Measurements from ENCODE around the gene CFAP65.

Gene CFAP65

DNA sequence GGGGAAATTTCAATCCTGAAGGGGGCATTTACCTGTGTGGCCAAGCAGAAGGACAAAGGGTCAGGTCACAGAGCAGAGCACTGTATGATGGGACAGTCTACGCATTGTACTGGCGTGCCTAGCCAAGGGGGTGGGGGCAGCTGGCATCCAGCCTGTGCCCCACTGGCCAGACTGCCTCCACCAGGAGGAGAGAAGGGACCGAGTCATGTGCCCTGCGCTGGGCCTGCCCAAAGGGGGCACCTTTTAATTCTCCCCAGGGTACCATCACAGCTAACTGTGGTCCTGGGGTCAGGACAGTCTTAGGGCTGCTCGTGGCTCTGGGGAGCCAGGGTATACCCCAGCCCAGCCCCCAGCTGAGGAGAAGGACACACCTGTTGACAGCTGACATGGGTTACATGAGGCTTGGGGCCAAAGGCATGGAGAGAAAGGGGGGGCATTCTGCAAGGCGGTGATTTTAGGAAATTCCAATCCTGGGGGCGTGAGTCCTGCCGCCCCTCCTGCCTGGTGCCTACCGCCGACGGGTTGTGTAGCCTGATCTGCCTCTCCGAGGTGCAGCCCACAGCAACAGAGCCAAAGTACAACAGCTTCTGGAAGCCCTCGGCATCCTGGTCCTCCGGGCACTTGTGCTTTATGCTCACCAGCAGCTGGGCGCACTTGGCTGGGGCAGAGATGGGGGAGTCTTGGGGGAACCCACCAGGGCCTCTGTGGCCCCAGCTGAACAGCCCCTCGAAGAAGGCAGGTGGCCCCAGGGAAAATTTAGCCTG, 11.0 kb downstream of the CFAP65 start:
- no peak for DNase-seq

GRCh38 chr2:219029829-219030165, 11.5 kb downstream of the CFAP65 start:
- DNase-seq: peak; percentile 65

DNA sequence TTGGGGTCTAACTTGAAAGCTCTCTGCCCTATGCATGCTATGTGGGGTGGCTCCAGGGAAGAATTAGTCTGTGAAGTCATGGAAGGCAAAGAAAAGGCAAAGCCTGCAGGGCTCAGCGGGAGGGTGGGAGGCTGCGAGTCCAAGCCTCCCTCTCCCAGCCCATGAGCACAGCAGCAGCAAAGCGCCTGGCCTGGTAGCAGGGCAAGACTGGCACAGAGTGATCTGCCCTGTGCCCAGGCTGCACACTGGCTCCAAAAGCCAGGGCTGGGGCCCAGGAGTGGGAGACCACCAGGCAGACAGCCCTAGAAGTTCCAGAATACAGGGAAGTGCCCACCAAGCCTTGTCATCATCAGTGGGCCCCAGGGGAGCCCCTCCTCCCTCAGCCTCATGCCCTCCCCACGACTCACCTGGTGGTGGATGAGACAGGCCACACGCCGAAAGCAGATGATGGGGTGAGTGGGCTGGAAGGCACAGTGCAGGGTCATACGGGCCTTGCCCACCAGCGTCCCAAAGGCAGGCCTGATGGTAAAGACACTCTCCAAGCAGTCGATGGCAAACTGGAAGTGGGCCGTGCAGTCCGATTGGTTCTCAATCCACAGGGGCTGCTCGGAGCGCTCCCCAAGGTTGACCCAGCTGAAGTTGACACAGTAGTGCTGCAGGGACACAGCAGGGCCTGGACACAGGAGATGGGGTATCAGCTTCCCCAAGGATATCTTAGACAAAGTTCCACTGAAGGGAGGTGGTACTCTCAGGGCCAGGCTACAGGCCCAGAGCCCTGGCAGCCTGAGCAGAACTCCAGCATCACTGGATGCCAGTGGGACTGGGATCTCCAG, 12.1 kb downstream of the CFAP65 start:
- DNase-seq: no peak

GRCh38 chr2:219028141-219028540, 13.2 kb downstream of the CFAP65 start:
- DNase-seq: no peak

- DNase-seq: no peak
These were observed 13.7 kb downstream of the CFAP65 start for GRCh38 chr2:219027511-219028055.

- no peak for DNase-seq
These were observed 14.4 kb downstream of the CFAP65 start for GRCh38 chr2:219026946-219027345.

- DNase-seq: no peak
These were observed 15.4 kb downstream of the CFAP65 start for GRCh38 chr2:219025637-219026585.

- DNase-seq: no peak
These were observed 17.3 kb downstream of the CFAP65 start for GRCh38 chr2:219024059-219024458.

GRCh38 chr2:219023045-219023605, 18.2 kb downstream of the CFAP65 start:
- DNase-seq: no peak

- DNase-seq: no peak
These were observed 18.7 kb downstream of the CFAP65 start for GRCh38 chr2:219022616-219023015.

- no peak for DNase-seq
These were observed 19.3 kb downstream of the CFAP65 start for GRCh38 chr2:219022041-219022440.

DNA sequence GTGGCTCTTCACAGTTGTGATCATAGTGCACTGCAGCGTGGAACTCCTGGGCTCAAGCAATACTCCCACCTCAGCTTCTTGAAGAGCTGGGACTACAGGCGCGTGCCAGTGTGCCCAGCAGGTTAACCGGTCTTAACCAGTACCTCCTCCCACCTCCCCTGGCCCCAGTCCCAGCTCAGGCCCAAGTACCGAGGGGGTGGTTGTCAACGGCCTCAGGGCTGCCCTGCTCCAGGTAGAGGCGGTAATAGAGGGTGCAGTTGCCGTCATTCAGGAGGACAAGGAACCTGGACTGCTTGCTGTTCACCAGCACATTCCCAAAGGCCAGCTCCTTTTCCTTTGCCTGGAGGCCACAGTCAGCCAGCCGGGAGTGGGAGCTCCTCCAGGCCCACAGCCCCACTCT, 19.7 kb downstream of the CFAP65 start:
- no peak for DNase-seq

DNA sequence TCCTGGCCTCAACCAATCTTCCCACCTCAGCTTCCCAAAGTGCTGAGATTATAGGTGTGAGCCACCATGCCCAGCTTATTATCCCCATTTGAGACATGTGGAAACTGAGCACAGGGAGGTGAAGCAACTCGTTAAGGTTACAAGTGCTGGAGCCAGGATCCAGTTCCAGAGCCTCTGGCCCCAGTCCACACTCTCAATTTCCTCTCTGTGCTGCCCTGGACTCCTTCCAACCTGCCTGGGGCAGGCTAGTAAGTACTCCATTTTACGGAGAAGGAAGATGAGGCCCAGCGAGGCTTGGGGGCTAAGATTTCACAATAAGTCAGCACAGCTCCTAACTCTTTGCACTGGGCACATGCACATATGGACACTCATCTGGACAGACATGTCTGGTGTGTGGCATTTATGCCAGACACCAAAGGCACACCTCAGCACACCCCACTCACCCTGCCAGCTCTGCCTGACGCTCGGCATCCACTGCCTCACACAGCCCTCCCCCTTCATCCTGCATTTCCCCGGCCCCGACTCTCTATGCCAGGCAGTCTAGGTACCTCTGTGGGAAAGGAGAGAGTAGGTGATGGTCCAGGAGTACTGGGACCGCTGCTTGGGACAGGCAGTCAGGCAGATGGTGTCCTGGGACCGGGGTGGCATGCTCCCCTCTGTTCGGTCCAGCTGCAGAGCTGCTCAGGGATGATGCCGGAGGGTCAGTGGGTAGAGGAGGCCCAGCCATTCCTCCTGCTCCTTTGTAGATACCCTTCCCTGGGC, 20.5 kb downstream of the CFAP65 start:
- DNase-seq: no peak

- DNase-seq: no peak
These were observed 21.9 kb downstream of the CFAP65 start for GRCh38 chr2:219019436-219019835.

DNA sequence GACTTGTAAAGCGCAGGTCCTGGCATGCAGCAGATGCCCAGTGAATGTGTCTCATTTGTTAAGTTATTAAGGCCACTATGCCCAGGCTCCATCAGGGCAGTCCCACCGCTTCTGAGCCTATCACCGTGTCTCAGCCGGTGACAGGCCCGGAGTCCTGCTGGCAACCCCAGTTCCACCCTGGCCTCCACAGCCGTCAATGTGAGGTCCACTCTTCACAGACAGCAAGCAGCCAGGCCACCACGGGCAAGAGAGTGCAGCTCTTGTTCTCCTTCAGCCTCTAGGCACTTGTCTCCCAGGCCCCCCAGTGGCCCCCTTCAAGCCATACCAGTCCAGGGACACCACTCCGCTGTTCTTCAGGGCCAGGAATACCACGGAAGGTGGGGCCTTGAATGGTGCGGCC, 22.6 kb downstream of the CFAP65 start:
- no peak for DNase-seq

DNA sequence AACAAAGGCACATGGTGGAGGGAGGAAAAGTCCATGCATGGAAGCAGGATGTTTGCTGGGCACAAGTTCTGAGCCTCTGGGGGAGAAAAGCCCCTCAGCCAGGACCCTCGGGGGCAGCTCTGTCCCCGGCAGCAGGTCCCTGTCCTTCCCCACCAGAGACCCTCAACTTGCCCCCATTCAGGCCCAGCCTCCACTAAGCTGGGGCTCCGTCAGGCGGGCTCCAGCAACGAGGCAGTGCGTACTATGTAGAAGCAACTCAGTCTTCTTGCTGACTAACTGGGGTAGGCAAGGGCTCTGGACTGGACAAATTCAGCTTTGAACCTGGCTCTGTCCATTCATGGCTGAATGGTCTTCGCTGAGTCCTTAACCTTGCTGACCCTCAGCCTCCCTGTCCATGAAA, 23.0 kb downstream of the CFAP65 start:
- no peak for DNase-seq

- no peak for DNase-seq
These were observed 23.9 kb downstream of the CFAP65 start for GRCh38 chr2:219017201-219017931.

DNA sequence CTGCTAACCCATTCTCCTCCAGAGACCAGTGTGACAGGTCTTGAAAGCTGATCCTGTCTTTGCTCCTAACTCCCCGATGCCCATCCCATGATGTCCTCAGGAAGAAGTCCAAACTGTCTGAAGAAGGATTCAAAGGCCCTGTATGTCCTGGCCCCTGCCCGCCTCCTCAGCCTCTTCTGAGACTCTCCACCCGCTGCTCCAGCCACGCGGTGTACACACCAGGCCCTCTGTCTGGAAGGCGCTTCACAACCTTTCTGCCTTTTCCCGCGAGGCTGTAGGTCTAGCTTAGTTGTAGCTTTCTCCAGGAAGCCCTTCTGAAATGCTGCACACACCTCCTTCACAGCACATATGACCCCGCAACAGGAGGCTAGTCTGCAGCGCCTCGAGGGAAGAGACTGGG, 24.6 kb downstream of the CFAP65 start:
- DNase-seq: no peak

DNA sequence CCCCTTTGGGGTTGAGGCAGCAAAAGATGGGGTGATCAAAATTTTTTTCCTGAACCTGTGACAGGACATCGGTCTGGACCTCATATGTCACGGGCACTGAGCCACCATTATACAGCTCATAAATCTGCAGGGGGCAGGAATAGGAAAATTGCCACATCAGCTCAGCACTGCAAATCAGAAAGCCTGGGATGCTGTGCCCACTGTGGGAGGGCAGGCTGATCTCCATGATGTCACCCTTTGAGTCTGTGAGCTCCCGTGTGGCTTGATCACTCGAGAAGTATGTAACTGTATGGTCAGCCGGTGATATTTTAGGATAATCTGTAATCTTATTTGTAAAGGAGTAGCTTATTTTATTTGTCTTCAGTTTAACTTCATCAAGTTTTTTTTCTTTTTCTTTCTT, 30.4 kb downstream of the CFAP65 start:
- no peak for DNase-seq

GRCh38 chr2:219010162-219010756, 31.1 kb downstream of the CFAP65 start:
- no peak for DNase-seq

GRCh38 chr2:219009294-219009693, 32.0 kb downstream of the CFAP65 start:
- DNase-seq: no peak
